DND-41 (cell line): ENCODE results near the gene NLGN1.

Experiments used
- CTCF ChIP-seq: IDR thresholded peaks from 2 replicates; pipeline ENCODE4 v1.5.1; 2012; ENCODE audit warnings: borderline replicate concordance, low read length, moderate library complexity, mild to moderate bottlenecking; ENCODE audit not compliant: poor library complexity, severe bottlenecking; ENCODE audit errors: extremely low read depth
- EZH2 ChIP-seq: IDR thresholded peaks from 3 replicates; pipeline ENCODE4 v1.6.1; 2012; ENCODE audit warnings: borderline replicate concordance, low read depth, mild to moderate bottlenecking, moderate library complexity, low read length, inconsistent platforms; ENCODE audit not compliant: severe bottlenecking

- TF ChIP-seq CTCF: no peak
- no peak for TF ChIP-seq EZH2
Observed at GRCh38 chr3:174049472-174049871, 651.9 kb downstream of the NLGN1 start.
